GM12891 (cell line): ENCODE results near the gene SNRPD1.
A peak's percentile ranks its signal among the peaks of the same experiment; 100 is the strongest.
"Not testable (repeated sequence)": the region's sequence is repeated elsewhere in the genome, so short reads cannot be mapped to it uniquely, and the experiment has no call there.

Experiments
- DNase-seq: peaks from one replicate; pipeline ENCODE4 v3.0.0; 2011; ENCODE audit warnings: low spot score; ENCODE audit not compliant: insufficient read length
- FAIRE-seq: peaks from 2 replicates; lab custom pipeline; 2011; peaks lifted over from hg19 to GRCh38; lab: Jason Lieb, UNC
- PAX5 ChIP-seq: IDR thresholded peaks from 2 replicates; pipeline ENCODE4 v1.6.1; 2011; ENCODE audit warnings: low read length, moderate library complexity, mild to moderate bottlenecking; ENCODE audit not compliant: insufficient read depth, severe bottlenecking
- POLR2A ChIP-seq: IDR thresholded peaks from 2 replicates; pipeline ENCODE4 v1.6.1; 2011; ENCODE audit warnings: low read depth, low read length, control low read depth
- POLR2AphosphoS5 ChIP-seq: IDR thresholded peaks from 2 replicates; pipeline ENCODE4 v1.6.1; 2011; ENCODE audit warnings: low read depth, low read length, control low read depth
- POU2F2 ChIP-seq: IDR thresholded peaks from 2 replicates; pipeline ENCODE4 v1.6.1; 2011; ENCODE audit warnings: low read depth, mild to moderate bottlenecking, control low read depth, low read length, moderate library complexity
- SPI1 ChIP-seq: IDR thresholded peaks from 2 replicates; pipeline ENCODE4 v1.6.1; 2011; ENCODE audit warnings: low read depth, low read length, control low read depth
- TAF1 ChIP-seq: IDR thresholded peaks from 2 replicates; pipeline ENCODE4 v1.6.1; 2011; ENCODE audit warnings: low read depth, low read length, control low read depth

Gene SNRPD1

DNA sequence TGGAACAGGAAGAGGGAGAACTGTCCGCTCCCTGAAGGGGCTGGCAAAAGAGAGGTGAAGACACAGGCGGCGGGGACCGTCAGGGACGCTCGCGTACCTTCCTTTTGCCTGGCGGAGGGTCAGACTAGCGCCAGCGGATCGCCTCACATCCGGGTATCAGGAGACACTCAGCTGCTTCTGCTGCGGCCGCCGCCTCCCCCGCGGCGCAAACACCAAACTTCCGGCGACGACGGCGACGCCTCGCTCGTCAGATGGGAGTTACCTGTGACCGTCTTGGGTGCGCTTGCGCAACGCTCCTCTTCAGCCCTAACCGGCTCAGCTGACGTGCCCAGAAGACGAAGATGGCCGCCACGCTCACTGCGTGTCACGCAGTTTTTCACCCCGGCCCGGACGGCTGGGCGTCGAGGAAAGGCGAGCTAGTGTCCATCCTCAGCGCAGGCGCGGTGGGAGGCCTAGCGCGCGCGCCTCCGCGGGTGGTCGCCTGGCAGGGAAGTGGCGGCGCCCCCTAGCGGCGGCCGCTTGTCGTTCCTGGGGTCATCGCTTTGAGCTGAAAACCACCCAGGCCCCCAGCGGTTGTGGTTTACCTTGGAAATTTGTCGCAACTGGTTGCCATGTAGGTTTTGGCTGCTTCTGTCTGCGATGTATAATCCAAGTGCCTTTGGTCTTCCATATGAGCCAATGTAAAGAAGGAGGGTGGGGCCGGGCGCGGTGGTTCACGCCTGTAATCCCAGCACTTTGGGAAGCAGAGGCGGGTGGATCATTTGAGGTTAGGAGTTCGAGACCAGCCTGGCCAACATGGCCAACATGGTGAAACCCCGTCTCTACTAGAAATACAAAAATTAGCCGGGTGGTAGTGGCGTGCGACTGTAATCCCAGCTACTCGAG, 11.3 kb upstream of the SNRPD1 start, which contains the start of gene ESCO1:
Gene ESCO1, minus strand, starts transcription at position 179 of the 885 bp plus-strand sequence. CDS start 25,861 bp downstream, outside the sequence.
- DNase-seq (peak; percentile 86), FAIRE-seq (peak; percentile 100)
- TF ChIP-seq PAX5 (no peak), SPI1 (peak; percentile 51; the same call in 1 of the 2 replicates), POLR2A (peak; percentile 89), TAF1 (peak; percentile 83), POU2F2 (no peak), POLR2AphosphoS5 (peak; percentile 95)

DNA sequence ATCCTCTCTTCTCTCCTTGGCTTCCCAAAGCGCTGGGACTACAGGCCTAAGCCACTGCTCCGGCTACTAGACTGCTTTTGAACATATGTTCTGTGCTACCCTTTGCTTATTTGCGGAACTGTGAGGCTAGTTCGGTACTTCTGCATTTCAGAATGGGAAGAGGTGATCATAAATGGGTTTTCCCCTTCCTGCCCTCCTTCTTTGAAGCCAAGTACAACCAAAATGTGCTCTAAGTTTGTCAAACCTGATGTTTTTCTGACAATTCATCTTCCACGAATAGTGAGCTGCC, 9.9 kb upstream of the SNRPD1 start:
- peak; percentile 75 for FAIRE-seq
- DNase-seq, result no peak
- TF ChIP-seq SPI1 (peak; percentile 91), POLR2AphosphoS5 (no peak)

DNA sequence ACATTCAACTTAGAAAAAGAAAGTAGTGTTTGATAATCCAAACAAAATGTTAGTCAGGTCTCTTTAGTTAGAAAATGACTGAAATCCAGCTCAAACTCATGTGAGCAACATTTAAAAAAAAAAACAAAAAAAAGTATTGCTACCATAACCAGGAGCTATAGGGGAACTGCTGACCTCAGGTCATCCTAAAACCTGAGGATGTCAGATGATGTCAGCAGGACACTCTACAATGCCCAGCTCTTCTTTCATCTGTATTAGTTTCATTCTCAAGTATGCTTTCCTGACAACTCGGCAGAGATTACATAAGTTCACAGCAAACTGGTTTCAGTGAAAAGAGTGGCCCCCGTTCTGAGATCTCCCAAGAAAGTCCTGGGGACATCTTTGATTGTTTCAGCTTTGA, 7.4 kb upstream of the SNRPD1 start:
- peak; percentile 23 for FAIRE-seq

DNA sequence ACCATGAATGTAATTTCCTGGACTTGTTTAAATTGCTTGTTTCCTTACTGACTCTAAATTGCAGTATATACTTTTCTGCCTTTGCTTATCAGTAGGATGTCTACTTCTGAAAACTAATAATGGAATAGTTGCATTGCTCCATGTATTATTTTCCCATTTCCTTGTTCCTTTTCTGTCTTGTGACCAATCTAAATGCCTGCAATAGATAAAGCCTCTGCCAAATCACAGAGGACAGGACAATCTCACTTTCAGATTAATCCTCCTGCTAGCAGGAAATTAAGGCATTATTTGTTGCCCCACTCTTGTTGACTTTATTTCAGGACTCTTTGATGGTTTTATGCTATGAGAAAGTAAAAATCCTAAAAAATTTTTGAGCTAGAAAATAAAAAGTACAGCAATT, 6.9 kb upstream of the SNRPD1 start:
- DNase-seq, result no peak
- TF ChIP-seq POLR2A, result no peak
- FAIRE-seq, result no peak

More for the DNA sequence above, 7.4 kb upstream of the SNRPD1 start:
- TF ChIP-seq POU2F2 (no peak), SPI1 (peak; percentile 43)
- no peak for DNase-seq

DNA sequence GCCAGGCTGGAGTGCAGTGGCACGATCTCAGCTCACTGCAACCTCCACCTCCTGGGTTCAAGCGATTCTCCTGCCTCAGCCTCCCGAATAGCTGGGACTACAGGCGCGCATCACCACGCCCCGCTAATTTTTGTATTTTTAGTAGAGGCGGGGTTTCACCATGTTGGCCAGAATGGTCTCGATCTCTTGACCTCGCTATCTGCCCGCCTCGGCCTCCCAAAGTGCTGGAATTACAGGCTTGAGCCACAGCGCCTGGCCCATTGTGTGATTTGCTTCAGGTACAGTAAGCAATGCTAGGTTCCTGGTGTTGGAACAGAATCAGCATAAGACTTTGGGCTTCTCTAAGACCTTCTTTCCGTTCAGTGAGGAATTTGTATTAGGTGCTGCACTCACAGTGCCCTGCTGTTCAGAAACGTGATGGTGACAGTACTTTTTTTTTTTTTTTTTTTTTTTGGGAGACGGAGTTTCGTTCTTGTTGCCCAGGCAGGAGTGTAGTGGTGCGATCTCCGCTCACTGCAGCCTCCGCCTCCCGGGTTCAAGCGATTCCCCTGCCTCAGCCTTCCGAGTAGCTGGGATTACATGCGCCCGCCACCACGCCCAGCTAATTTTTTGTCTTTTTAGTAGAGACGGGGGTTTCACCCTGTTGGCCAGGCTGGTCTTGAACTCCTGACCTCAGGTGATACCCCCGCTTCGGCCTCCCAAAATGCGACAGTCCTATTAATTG, 551 bp upstream of the SNRPD1 start:
- not testable (repeated sequence) for FAIRE-seq, DNase-seq

DNA sequence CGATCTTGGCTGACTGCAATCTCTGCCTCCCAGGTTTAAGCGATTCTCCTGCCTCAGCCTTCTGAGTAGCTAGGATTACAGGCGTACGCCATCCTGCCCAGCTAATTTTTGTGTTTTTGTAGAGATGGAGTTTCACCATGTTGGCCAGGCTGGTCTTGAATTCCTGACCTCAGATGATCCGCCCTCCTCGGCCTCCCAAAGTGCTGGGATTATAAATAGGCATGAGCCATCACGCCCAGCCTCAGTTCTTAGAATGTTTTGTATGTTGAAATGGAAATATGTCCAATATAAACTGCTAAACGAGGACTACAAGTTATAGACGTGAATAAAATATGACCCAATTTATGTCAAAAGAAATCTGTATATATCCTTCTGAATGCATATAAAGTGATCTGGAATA, 9.5 kb downstream of the SNRPD1 start:
- not testable (repeated sequence) for DNase-seq, FAIRE-seq

DNA sequence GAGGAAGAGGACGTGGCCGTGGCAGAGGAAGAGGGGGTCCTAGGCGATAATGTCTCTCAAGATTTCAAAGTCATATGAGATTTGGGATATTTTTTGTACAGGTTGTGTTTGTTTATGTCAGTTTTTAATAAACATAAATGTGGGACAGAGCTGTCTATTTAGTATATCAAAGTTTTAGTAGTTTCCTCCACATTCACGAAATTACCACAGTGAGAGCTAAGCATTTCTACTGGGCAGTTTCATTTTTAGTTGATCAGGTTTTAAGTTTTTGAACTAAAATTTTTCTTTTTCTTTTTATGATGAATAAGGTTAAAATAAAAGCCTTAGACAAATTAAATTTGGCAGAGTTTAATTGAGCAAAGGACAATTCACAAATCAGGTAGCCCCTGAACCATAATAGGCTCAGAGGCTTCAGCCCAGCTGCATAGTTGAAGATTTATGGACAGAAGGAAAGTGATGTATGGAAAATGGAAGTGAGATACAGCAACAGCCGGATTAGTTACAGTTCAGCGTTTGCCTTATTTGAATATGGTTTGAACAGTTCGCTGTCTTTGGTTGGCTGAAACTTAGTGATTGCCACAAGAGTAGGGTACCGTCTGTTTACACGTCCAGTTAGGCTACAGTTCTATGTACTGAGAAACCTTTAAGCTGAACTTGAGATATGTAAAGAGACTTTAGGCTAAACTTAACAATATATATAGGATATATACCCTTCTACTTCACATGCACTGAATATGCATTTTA, 17.1 kb downstream of the SNRPD1 start:
- DNase-seq, result no peak
- peak; percentile 94 for FAIRE-seq
- TF ChIP-seq SPI1, result peak; percentile 43
- no peak for TF ChIP-seq POLR2A
- TF ChIP-seq POLR2AphosphoS5, result peak; percentile 65
- peak; percentile 65; the same call in 1 of the 2 replicates for TF ChIP-seq POU2F2

DNA sequence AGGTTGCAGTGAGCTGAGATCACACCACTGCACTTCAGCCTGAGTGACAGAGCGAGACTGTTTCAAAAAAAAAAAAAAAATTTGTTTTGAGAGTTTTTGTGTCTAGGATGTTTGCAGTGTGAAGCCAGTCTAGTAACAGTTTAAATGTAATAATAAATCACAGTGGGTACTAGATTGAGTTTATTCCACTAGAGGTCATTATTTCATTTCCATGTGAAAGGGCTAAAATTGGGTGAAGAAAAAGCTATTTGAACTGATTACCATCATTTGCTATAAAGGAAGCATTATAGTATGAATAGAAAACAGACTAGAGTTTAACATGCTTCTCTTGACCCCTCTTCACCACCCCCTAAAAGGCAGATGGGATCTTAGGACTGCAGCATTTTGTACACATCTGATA, 20.3 kb downstream of the SNRPD1 start:
- DNase-seq (no peak), FAIRE-seq (no peak)
- TF ChIP-seq PAX5, result no peak
- no peak for TF ChIP-seq POLR2A
- no peak for TF ChIP-seq SPI1
- TF ChIP-seq POU2F2, result no peak
- no peak for TF ChIP-seq TAF1
- TF ChIP-seq POLR2AphosphoS5, result no peak

DNA sequence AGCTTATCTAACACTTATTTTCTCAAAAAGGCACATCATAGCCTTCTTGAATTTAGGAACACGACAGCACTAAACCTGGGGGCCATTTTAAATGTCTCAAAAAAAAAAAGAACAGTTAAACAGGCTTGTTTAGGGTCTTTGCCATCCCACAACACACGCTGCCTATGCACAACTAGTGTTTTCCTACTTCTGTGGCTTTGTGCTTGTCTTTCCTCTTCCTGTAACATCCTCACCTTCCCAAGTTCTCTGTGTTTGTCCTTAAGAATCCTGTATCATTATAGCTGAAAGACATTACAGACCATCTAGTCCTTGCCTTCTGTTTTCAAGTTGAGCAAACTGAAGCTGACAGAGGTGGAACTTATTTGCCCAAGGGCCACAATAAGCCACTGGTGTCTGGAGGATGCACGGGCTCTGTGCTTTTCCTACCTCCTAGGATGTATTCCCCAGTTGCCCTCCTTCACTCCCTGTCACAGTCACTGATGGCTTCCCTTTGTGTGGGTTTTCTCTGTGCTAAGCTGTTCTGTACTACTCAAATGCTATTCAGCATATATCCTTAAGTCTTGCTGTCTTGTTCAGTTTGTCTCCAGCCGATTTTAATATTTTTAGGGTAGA, 22.6 kb downstream of the SNRPD1 start:
- FAIRE-seq (no peak), DNase-seq (no peak)
- TF ChIP-seq POLR2A, result peak; percentile 43
- no peak for TF ChIP-seq TAF1
- TF ChIP-seq POLR2AphosphoS5, result peak; percentile 68; the same call in 1 of the 2 replicates

DNA sequence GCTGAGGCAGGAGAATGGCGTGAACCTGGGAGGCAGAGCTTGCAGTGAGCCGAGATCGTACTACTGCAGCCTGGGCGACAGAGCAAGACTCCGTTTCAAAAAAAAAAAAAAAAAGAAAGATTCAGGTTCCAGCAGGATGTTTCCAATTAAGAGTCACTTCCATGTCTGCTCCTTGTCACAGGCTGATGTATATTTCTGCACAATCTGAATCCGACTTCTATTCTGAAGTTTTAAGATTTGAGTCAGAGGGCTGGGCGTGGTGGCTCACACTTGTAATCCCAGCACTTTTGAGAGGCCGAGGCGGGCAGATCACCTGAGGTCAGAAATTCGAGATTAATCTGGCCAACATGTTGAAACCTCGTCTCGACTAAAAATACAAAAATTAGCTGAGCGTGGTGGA, 24.7 kb downstream of the SNRPD1 start:
- TF ChIP-seq SPI1 (no peak), PAX5 (no peak), POU2F2 (no peak), POLR2A (no peak), POLR2AphosphoS5 (no peak), TAF1 (no peak)
- no peak for FAIRE-seq
- no peak for DNase-seq
